HepG2 (cell line): Measurements from ENCODE around the gene MC1R. TPM values are rescaled to one million over a fixed set of nuclear protein-coding genes. Genes with fewer than 3 reads are reported as not detected.
A peak's percentile ranks its signal among the peaks of the same experiment; 100 is the strongest.

Experiments used
- ATAC-seq: fragments of 200-7000 bp; cut with Tn5 transposase; 3 replicates; pipeline ENCODE4 v1.9.1; 2020; ENCODE audit warnings: mild to moderate bottlenecking, moderate library complexity
- BruUV-seq: library from RNA; stranded (reverse); fragments of 400-500 nt; replicated peaks from 2 replicates; lab custom pipeline; 2021; lab: Mats Ljungman, UMichigan
- CTCF ChIA-PET: fragments of 300-600 bp; formaldehyde crosslinking; extraction: SDS; loops from one replicate; lab custom pipeline; 2021; ENCODE audit warnings: low total read pairs, inconsistent platforms, low intra/inter-chr PET ratio; lab: Yijun Ruan, JAX
- POLR2A ChIA-PET: fragments of 350-600 bp; sonication (Branson Sonifier 250); formaldehyde crosslinking; loops from one replicate; lab custom pipeline; 2020; ENCODE audit warnings: antibody characterized with exemption, inconsistent platforms; lab: Yijun Ruan, JAX
- DNase-seq: peaks from one replicate; pipeline ENCODE4 v3.0.0-alpha.2; 2015; ENCODE audit warnings: low spot score
- FAIRE-seq: peaks from 3 replicates; lab custom pipeline; 2011; peaks lifted over from hg19 to GRCh38; lab: Jason Lieb, UNC
- H2AFZ ChIP-seq: one replicate; pipeline ENCODE4 v1.6.1; 2011; ENCODE audit warnings: low read length, inconsistent platforms
- H3K27ac ChIP-seq: fragments of 300-600 bp; 3 replicates; pipeline ENCODE4 v1.8.0; 2011; ENCODE audit warnings: mixed run types, mild to moderate bottlenecking, mixed read lengths, low read length, inconsistent platforms; ENCODE audit not compliant: insufficient read depth; ENCODE audit errors: extremely low read length
- H3K27me3 ChIP-seq, 2 experiments: fragments of 200-600 bp in 1 of 2; 2 replicates in 1 of 2; 3 replicates in 1 of 2; pipeline versions ENCODE4 v1.6.0 to v1.8.0; 2011; ENCODE audit warnings: low read length in 2 of 2, mild to moderate bottlenecking in 2 of 2, moderate library complexity in 2 of 2, inconsistent platforms in 1 of 2; ENCODE audit not compliant: insufficient read depth in 2 of 2, control insufficient read depth in 1 of 2
- H3K36me3 ChIP-seq, 2 experiments: fragments of 200-600 bp in 1 of 2; replicated peaks in 1 of 2; 2 replicates in 1 of 2; 3 replicates in 1 of 2; pipeline versions ENCODE4 v1.5.1 to v1.8.0; 2011; ENCODE audit warnings: low read length in 2 of 2, inconsistent platforms in 1 of 2; ENCODE audit not compliant: insufficient read depth in 2 of 2, control insufficient read depth in 1 of 2
- H3K4me1 ChIP-seq: 2 replicates; pipeline ENCODE4 v1.5.1; 2012; ENCODE audit warnings: low read length, inconsistent platforms; ENCODE audit not compliant: insufficient read depth
- H3K4me2 ChIP-seq: 2 replicates; pipeline ENCODE4 v1.6.0; 2011; ENCODE audit warnings: low read depth, low read length, inconsistent platforms
- H3K4me3 ChIP-seq, 3 experiments: fragments of 200-600 bp in 1 of 3; sonication (generic), shearing (Covaris generic) in 1 of 3; replicated peaks in 1 of 3; 2 replicates each; pipeline ENCODE4 v1.5.1; 2011 to 2016; ENCODE audit warnings: low read length in 3 of 3, inconsistent platforms in 2 of 3, low read depth in 2 of 3, mild to moderate bottlenecking in 2 of 3, control low read depth in 1 of 3, mixed read lengths in 1 of 3; ENCODE audit not compliant: insufficient read depth in 1 of 3
- H3K79me2 ChIP-seq: one replicate; pipeline ENCODE4 v1.6.1; 2011; ENCODE audit warnings: low read length, inconsistent platforms; ENCODE audit not compliant: insufficient read depth
- H3K9ac ChIP-seq: 2 replicates; pipeline ENCODE4 v1.6.0; 2011; ENCODE audit warnings: mild to moderate bottlenecking, low read depth, low read length, inconsistent platforms; ENCODE audit not compliant: insufficient read depth
- H3K9me3 ChIP-seq: 2 replicates; pipeline ENCODE4 v1.5.1; 2012; ENCODE audit warnings: mild to moderate bottlenecking, low read length
- H4K20me1 ChIP-seq: 2 replicates; pipeline ENCODE4 v1.6.0; 2011; ENCODE audit warnings: inconsistent platforms, mild to moderate bottlenecking, low read length, moderate library complexity; ENCODE audit not compliant: insufficient read depth
- MYNN ChIP-seq: sonication (generic); formaldehyde crosslinking; IDR thresholded peaks from 2 replicates; pipeline ENCODE4 v1.4.0; 2020; ENCODE audit warnings: mild to moderate bottlenecking, low read depth, missing genetic modification reagents
- PCBP1 ChIP-seq: fragments of 200-400 bp; formaldehyde crosslinking; IDR thresholded peaks from 2 replicates; pipeline ENCODE4 v1.6.1; 2017; ENCODE audit warnings: mild to moderate bottlenecking, low read depth, low read length, borderline replicate concordance
- ZBTB1 ChIP-seq: sonication (generic); formaldehyde crosslinking; IDR thresholded peaks from 2 replicates; pipeline ENCODE4 v1.4.0; 2020; ENCODE audit warnings: missing genetic modification reagents, borderline replicate concordance
- ZNF263 ChIP-seq: sonication (generic); formaldehyde crosslinking; IDR thresholded peaks from 2 replicates; pipeline ENCODE4 v1.4.0; 2020; ENCODE audit warnings: missing genetic modification reagents
- WGBS: methylation state at CpG from one replicate; pipeline ENCODE4 v1.1.6; 2017; ENCODE audit warnings: low lambda C conversion rate; 5-methylcytosine and 5-hydroxymethylcytosine counted together
- in situ Hi-C: cut with HindIII; loops from 2 replicates; pipeline ENCODE4 v1.10.0; 2017; ENCODE audit warnings: low pct_unique_long_range_greater_than_20kb; ENCODE audit not compliant: extremely low pct_ligation_motif_present
- intact Hi-C: fragments of 100-400 bp; cut with micrococcal nuclease; formaldehyde crosslinking; loops from one replicate; pipeline ENCODE4 v1.10.0; 2022; ENCODE audit not compliant: unreplicated experiment
- polyA plus RNA-seq, 8 experiments: library from polyadenylated mRNA; depleted of rRNA in 3 of 8; stranded (reverse) in 7 of 8; unstranded in 1 of 8; fragments of >200 nt; fragmentation: Illumina TruSeq in 4 of 8; extraction: Trizol in 4 of 8; gene quantifications; 2 replicates each; pipeline versions ENCODE4 v1.2.1 to v1.2.3, GENCODE V29; 2011 to 2016; ENCODE audit warnings: low read depth in 4 of 8, missing spikeins in 1 of 8, mixed read lengths in 1 of 8; ENCODE audit not compliant: insufficient read depth in 1 of 8
- total RNA-seq, 5 experiments: library from RNA; depleted of rRNA; stranded (reverse); fragments of >200 nt; fragmentation: Illumina TruSeq; extraction: Trizol; gene quantifications; 2 replicates each; pipeline ENCODE4 v1.2.3, GENCODE V29; 2016; ENCODE audit warnings: low read depth in 1 of 5
- TF ChIP-seq, protein P1 (sequence below): sonication (generic); formaldehyde crosslinking; IDR thresholded peaks from 2 replicates; pipeline ENCODE4 v1.8.0; 2022; ENCODE audit warnings: mild to moderate bottlenecking, missing genetic modification reagents; ENCODE audit not compliant: insufficient replicate concordance

The MC1R gene
- total and polyA plus RNA-seq, 2 of the 13 experiments (the other 11 are each of a cell fraction or from before 2014, with no cell fraction given) = 9.1 to 14.8 TPM

DNA sequence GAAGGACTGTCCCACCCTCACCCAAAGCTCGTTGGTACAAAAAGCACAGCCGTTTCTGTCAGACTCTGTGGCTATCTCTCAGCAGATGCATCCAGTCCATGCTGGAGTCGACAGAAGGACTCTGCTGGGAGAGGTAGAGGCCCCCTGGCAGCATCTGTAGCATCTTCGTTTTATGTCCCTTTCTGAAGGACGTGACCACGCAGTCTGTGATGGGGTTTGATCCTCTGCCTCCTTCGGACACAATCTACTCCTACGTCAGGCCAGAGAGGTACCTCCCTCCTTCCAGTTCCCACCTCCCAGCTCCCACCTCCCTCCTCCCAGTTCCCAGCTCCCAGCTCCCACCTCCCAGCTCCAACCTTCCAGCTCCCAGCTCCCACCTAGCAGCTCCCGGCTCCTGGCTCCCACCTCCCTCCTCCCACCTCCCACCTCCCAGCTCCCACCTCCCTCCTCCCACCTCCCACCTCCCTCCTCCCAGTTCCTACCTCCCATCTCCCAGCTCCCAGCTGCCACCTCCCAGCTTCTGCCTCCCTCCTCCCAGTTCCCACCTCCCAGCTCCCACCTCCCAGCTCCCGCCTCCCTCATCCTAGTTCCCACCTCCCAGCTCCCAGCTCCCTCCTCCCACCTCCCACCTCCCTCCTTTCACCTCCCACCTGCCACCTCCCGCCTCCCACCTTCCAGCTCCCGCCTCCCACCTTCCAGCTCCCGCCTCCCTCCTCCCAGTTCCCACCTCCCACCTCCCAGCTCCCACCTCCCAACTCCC is 11.4 kb upstream of the MC1R start:
- no peaks in the 10 kb centered on the region; the same call in 1 of the 2 replicates for H4K20me1 ChIP-seq
- H3K4me2 ChIP-seq = no peak overlapping the region
- no peaks in the 10 kb centered on the region for H3K79me2 ChIP-seq
- no peak overlapping the region for H3K4me3 ChIP-seq
- no peak overlapping the region for H2AFZ ChIP-seq
- TF ChIP-seq ZNF263 (CRISPR knock-in tag) = 0 out of 2 replicates have a peak, but pooled peaks have one; percentile 30
- no peak for TF ChIP-seq MYNN (CRISPR knock-in tag)
- TF ChIP-seq, protein P1, sequence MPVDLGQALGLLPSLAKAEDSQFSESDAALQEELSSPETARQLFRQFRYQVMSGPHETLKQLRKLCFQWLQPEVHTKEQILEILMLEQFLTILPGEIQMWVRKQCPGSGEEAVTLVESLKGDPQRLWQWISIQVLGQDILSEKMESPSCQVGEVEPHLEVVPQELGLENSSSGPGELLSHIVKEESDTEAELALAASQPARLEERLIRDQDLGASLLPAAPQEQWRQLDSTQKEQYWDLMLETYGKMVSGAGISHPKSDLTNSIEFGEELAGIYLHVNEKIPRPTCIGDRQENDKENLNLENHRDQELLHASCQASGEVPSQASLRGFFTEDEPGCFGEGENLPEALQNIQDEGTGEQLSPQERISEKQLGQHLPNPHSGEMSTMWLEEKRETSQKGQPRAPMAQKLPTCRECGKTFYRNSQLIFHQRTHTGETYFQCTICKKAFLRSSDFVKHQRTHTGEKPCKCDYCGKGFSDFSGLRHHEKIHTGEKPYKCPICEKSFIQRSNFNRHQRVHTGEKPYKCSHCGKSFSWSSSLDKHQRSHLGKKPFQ (CRISPR knock-in tag) = peak; percentile 83
- 0 out of 2 replicates have a peak, but pooled peaks have one; percentile 35 for TF ChIP-seq PCBP1
- no peak for TF ChIP-seq ZBTB1
- no peak for ATAC-seq
- ChIA-PET POLR2A (interaction anchor here (0.8 to 8.1 kb wide), 5 partner anchors 11 to 69 kb away, joined by 3 to 78 read pairs (median 12); partner anchors contain the start of genes MC1R, TCF25 and TUBB3), CTCF (no interaction called here)
- H3K4me1 ChIP-seq = no peaks in the 10 kb centered on the region; the same call in 1 of the 2 replicates
- no peaks in the 10 kb centered on the region for H3K9me3 ChIP-seq
- WGBS = 97% methylated on average over 13 of the region's 13 CpGs
- H3K27ac ChIP-seq = no peak overlapping the region
- H3K36me3 ChIP-seq = peaks cover 31 to 45% of the 10 kb centered on the region in 2 experiments
- FAIRE-seq = no peak
- no peaks in the 10 kb centered on the region for H3K27me3 ChIP-seq
- no peak overlapping the region for H3K9ac ChIP-seq
- intact Hi-C loops = no loop called here
- no peak for DNase-seq
- in situ Hi-C loops = no loop called here
- no TSS peak for BruUV-seq
